Adipocyte (in vitro differentiated cells): Measurements from ENCODE around the gene PFKFB3.
"Not testable (repeated sequence)": the region's sequence is repeated elsewhere in the genome, so short reads cannot be mapped to it uniquely, and the experiment has no call there.

ENCODE experiments used
- DNase-seq: peaks from one replicate; pipeline ENCODE4 v3.0.0-alpha.2; 2015; ENCODE audit warnings: low read depth
- H3K27me3 ChIP-seq: replicated peaks from 2 replicates; pipeline ENCODE4 v1.7.0; 2013; ENCODE audit warnings: mild to moderate bottlenecking, low read length, moderate library complexity; ENCODE audit not compliant: control insufficient read depth, insufficient read depth
- H3K36me3 ChIP-seq: 2 replicates; pipeline ENCODE4 v1.7.0; 2013; ENCODE audit warnings: low read length, mild to moderate bottlenecking, moderate library complexity; ENCODE audit not compliant: control insufficient read depth, insufficient read depth, severe bottlenecking
- H3K4me1 ChIP-seq: 2 replicates; pipeline ENCODE4 v1.7.0; 2013; ENCODE audit warnings: mild to moderate bottlenecking, low read length, moderate library complexity; ENCODE audit not compliant: control insufficient read depth, insufficient read depth
- H3K4me3 ChIP-seq: 2 replicates; pipeline ENCODE4 v1.7.0; 2013; ENCODE audit warnings: mild to moderate bottlenecking, low read length, moderate library complexity
- H3K9ac ChIP-seq: 2 replicates; pipeline ENCODE4 v1.7.0; 2013; ENCODE audit warnings: mild to moderate bottlenecking, low read length, moderate library complexity
- H3K9me3 ChIP-seq: 2 replicates; pipeline ENCODE4 v1.7.0; 2013; ENCODE audit warnings: mild to moderate bottlenecking, low read length, moderate library complexity; ENCODE audit not compliant: control insufficient read depth

Gene PFKFB3

GRCh38 chr10:6195376-6195775, 7.4 kb upstream of the PFKFB3 start:
- Histone ChIP-seq H3K4me1 (peaks cover 77% of the 10 kb centered on the region), H3K9me3 (no peaks in the 10 kb centered on the region), H3K36me3 (no peaks in the 10 kb centered on the region), H3K27me3 (no peaks in the 10 kb centered on the region), H3K9ac (peak overlapping the region; percentile 79), H3K4me3 (peak overlapping the region; percentile 55)
- peak; percentile 49 for DNase-seq

GRCh38 chr10:6195846-6196245, 6.9 kb upstream of the PFKFB3 start:
- Histone ChIP-seq H3K4me1 (peaks cover 79% of the 10 kb centered on the region), H3K4me3 (peak overlapping the region; percentile 55), H3K36me3 (no peaks in the 10 kb centered on the region), H3K9ac (peak overlapping the region; percentile 79), H3K9me3 (no peaks in the 10 kb centered on the region), H3K27me3 (no peaks in the 10 kb centered on the region)
- DNase-seq, result no peak

- Histone ChIP-seq H3K4me1 (peaks cover 76% of the 10 kb centered on the region), H3K9ac (peak overlapping the region; percentile 79)
- not testable (repeated sequence) for H3K27me3 ChIP-seq, DNase-seq, H3K4me3 ChIP-seq, H3K36me3 ChIP-seq, H3K9me3 ChIP-seq
These were observed 6.2 kb upstream of the PFKFB3 start for GRCh38 chr10:6196524-6196923.

GRCh38 chr10:6197321-6197720, 5.4 kb upstream of the PFKFB3 start:
- Histone ChIP-seq H3K4me3 (no peak overlapping the region), H3K9ac (peak overlapping the region; percentile 74), H3K27me3 (no peaks in the 10 kb centered on the region), H3K9me3 (no peaks in the 10 kb centered on the region), H3K4me1 (peaks cover 78% of the 10 kb centered on the region), H3K36me3 (no peaks in the 10 kb centered on the region)
- no peak for DNase-seq

- no peak for DNase-seq
- H3K4me3 ChIP-seq, result no peak overlapping the region
- peaks cover 73% of the 10 kb centered on the region for H3K4me1 ChIP-seq
- H3K27me3 ChIP-seq, result no peaks in the 10 kb centered on the region
- H3K36me3 ChIP-seq, result no peaks in the 10 kb centered on the region
- H3K9ac ChIP-seq, result peak overlapping the region; percentile 74
- H3K9me3 ChIP-seq, result no peaks in the 10 kb centered on the region
These were observed 4.6 kb upstream of the PFKFB3 start for GRCh38 chr10:6198171-6198570.

GRCh38 chr10:6199131-6199733, 3.5 kb upstream of the PFKFB3 start:
- H3K27me3 ChIP-seq, result no peaks in the 10 kb centered on the region
- no peak for DNase-seq
- no peaks in the 10 kb centered on the region for H3K36me3 ChIP-seq
- H3K9me3 ChIP-seq, result no peaks in the 10 kb centered on the region
- H3K9ac ChIP-seq, result no peak overlapping the region
- H3K4me1 ChIP-seq, result peaks cover 67% of the 10 kb centered on the region
- no peak overlapping the region for H3K4me3 ChIP-seq

GRCh38 chr10:6200440-6200733, 2.3 kb upstream of the PFKFB3 start:
- DNase-seq, result no peak
- H3K36me3 ChIP-seq, result no peaks in the 10 kb centered on the region
- H3K9me3 ChIP-seq, result no peaks in the 10 kb centered on the region
- H3K4me1 ChIP-seq, result peaks cover 62% of the 10 kb centered on the region
- no peak overlapping the region for H3K9ac ChIP-seq
- H3K27me3 ChIP-seq, result no peaks in the 10 kb centered on the region
- H3K4me3 ChIP-seq, result no peak overlapping the region

GRCh38 chr10:6200734-6201515, 1.8 kb upstream of the PFKFB3 start:
- Histone ChIP-seq H3K9ac (peak overlapping the region; percentile 76), H3K36me3 (no peaks in the 10 kb centered on the region), H3K27me3 (no peaks in the 10 kb centered on the region), H3K4me1 (peaks cover 58% of the 10 kb centered on the region), H3K9me3 (no peaks in the 10 kb centered on the region), H3K4me3 (peak overlapping the region; percentile 74)
- DNase-seq, result peak; percentile 65

GRCh38 chr10:6201516-6201975, 1.2 kb upstream of the PFKFB3 start:
- Histone ChIP-seq H3K36me3 (no peaks in the 10 kb centered on the region), H3K9ac (peak overlapping the region; percentile 87), H3K4me3 (peak overlapping the region; percentile 99), H3K27me3 (no peaks in the 10 kb centered on the region), H3K9me3 (no peaks in the 10 kb centered on the region), H3K4me1 (peaks cover 53% of the 10 kb centered on the region)
- DNase-seq, result peak; percentile 90

GRCh38 chr10:6202098-6202683, 541 bp upstream of the PFKFB3 start:
- peaks cover 48% of the 10 kb centered on the region for H3K4me1 ChIP-seq
- peak overlapping the region; percentile 87 for H3K9ac ChIP-seq
- H3K9me3 ChIP-seq, result no peaks in the 10 kb centered on the region
- no peaks in the 10 kb centered on the region for H3K36me3 ChIP-seq
- no peak for DNase-seq
- no peaks in the 10 kb centered on the region for H3K27me3 ChIP-seq
- H3K4me3 ChIP-seq, result peak overlapping the region; percentile 99

- H3K27me3 ChIP-seq, result no peaks in the 10 kb centered on the region
- DNase-seq, result peak; percentile 89
- no peaks in the 10 kb centered on the region for H3K9me3 ChIP-seq
- peak overlapping the region; percentile 99 for H3K4me3 ChIP-seq
- H3K9ac ChIP-seq, result peak overlapping the region; percentile 97
- peaks cover 11% of the 10 kb centered on the region for H3K36me3 ChIP-seq
- H3K4me1 ChIP-seq, result peaks cover 36% of the 10 kb centered on the region
These were observed 765 bp downstream of the PFKFB3 start for GRCh38 chr10:6203331-6204062.
